Uterus (tissue), 2 donors: ENCODE measurements around the gene CTSC.

Experiments
- CTCF ChIP-seq, 4 experiments: fragments of 200-600 bp in 2 of 4; fragments of 450-650 bp in 2 of 4; sonication (generic) in 2 of 4; IDR thresholded peaks; one replicate each; pipeline ENCODE4 v1.5.1; 2016 to 2019; ENCODE audit warnings: antibody characterized with exemption in 4 of 4, mild to moderate bottlenecking in 2 of 4, moderate library complexity in 1 of 4
- POLR2A ChIP-seq, 2 donors: fragments of 450-650 bp; IDR thresholded peaks; one replicate each; pipeline ENCODE4 v1.6.1; 2016; ENCODE audit warnings: antibody characterized with exemption in 2 of 2, mild to moderate bottlenecking in 1 of 2, moderate library complexity in 1 of 2

GRCh38 chr11:88377646-88378045 is 40.1 kb upstream of the CTSC start:
- TF ChIP-seq CTCF (IDR thresholded peaks at IDR 0.05) = no peak
- TF ChIP-seq POLR2A (IDR thresholded peaks at IDR 0.05) = no peak
